HG03432 (cell line): ENCODE data around the gene RAF1.
"Not testable (repeated sequence)": the region's sequence is repeated elsewhere in the genome, so short reads cannot be mapped to it uniquely, and the experiment has no call there.

Experiments
- ATAC-seq: cut with Tn5 transposase; IDR thresholded peaks from one replicate; pipeline ENCODE4 v1.9.1; 2021; ENCODE audit warnings: mild to moderate bottlenecking, moderate library complexity; ENCODE audit not compliant: unreplicated experiment

The RAF1 gene

DNA sequence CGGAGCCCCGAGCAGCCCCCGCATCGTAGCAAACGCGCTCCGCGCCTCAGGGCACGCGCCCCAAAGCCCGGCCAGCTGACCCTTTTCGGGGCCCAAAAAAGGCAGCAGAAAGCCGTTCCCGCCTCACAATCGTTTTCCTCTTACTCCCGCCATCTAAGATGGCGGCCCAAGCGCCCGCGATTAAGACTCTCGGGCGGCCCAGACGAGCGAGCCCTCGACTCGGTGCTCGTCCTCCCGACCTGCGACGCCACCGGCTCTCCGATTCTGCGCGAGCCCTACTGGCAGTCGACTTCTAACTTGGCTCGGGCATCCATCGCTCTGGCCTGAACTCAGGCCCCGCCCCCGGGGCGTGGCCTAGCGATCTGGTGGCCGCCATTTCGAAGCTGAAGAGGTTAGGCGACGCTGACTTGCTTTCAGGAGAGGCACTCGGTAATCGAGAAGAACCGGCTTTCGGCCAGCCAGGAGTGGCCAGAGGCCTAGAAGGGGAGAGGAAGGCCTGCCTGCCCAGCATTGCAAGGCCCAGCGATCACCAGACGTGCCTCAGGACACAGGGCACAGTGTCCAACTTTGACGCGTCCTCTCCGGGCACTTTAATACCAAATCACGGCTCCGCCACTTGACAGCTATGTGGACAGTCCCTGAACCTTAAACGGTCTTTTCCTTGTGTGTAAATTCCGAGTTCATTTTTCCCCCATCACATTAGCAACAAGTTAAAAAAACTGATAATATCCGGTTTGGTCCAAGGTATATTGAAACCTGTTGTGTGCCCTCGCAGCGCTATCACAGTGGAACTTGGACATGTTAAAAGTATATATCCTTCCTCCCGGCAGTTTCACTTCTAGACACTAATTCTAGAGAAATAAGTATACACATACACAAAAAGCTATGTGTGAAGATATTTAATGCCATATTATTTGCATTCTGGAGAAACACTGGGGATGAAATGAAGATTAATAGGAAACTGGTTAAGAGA, at the start of gene RAF1:
Gene RAF1 (minus strand): TSS at position 182 of the 973 bp plus-strand sequence. CDS start 45,396 bp downstream, outside the sequence.
- ATAC-seq = peak; percentile 93

DNA sequence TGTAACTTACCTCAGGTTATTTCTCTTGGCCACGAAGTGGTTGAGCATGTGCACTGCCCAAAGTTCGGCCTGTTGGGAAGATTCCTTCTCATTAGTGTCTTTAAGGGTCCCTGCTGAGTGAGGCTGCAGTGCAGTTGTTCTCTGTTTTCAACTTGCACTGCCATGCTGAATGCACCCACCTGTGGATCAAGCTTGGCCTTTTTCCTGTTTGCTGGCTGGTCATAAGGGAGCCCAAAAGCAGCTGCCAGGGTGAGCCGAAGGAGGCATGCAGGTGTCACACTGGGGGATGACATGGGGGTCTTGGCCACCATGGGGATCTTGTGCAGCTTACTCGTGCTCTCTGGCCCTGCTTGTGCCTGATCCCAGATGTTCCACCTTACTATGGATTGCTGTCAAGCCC, 46.1 kb upstream of the RAF1 start:
- no peak for ATAC-seq

DNA sequence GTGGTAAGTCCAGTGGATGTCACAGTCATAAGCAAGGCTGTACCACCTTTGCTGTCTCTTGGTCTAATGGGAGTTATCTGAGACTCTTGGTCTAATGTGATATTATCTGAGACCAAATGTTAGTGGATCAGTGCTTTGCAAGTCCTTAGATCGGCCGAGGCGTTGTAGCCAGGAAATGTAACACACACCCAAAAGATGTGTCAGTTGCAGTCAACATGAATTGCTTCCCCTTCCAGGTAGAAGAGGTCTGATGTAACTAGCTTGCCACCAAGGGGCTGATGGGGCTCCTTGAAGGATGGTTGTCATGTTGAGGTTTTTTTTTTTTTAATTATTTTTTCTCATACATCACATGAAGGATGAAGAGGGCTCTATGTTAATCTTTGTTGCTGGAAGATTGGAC, 45.4 kb upstream of the RAF1 start:
- ATAC-seq = no peak

DNA sequence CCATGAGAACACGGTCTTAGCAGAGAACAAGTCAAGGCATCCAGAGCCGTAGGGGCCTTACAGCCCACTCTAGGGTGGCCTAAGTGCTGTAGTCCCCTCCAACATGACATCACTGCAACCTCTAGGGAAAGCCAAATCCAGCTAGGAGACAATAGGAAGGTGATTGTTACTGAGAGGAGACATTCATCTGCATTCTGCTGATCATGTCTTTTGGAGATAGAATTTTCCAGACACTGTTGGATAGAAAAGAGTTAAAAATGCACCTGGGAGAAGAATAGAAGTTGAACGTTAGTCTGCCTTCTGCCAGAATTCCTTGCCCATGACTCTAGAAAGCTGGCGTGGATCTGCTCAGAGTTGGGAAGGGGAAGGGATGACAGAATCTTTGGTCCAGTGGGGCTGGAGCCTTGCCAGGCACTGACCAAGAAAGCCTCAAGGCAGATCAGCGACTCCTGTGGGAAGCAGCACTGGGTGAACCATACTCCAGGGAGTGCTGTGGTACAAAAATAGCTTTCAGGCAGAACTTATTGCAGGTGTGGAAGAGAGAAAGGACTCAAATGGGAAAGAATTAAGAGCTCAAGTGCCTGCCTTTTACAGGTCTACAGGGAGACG, 44.8 kb upstream of the RAF1 start:
- ATAC-seq = no peak

DNA sequence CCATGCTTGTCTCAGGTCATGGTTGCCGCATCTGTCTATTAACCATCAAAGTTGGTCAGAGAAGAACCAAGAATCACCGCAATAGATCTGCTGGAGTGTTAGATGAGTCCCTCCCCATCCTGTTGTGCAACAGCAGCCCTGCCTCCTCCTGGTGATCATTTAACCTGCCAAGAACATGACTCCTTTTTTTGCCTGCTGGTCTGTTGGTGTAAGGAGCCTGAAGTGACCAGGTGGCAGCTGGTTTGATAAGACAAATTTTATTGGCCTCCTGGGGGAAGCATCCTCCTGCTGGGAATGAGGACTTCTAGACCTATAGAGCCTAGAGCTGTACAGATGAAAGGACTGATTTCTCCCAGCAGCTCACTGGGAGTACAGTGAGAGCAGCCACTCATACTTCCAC, 43.5 kb upstream of the RAF1 start:
- no peak for ATAC-seq

DNA sequence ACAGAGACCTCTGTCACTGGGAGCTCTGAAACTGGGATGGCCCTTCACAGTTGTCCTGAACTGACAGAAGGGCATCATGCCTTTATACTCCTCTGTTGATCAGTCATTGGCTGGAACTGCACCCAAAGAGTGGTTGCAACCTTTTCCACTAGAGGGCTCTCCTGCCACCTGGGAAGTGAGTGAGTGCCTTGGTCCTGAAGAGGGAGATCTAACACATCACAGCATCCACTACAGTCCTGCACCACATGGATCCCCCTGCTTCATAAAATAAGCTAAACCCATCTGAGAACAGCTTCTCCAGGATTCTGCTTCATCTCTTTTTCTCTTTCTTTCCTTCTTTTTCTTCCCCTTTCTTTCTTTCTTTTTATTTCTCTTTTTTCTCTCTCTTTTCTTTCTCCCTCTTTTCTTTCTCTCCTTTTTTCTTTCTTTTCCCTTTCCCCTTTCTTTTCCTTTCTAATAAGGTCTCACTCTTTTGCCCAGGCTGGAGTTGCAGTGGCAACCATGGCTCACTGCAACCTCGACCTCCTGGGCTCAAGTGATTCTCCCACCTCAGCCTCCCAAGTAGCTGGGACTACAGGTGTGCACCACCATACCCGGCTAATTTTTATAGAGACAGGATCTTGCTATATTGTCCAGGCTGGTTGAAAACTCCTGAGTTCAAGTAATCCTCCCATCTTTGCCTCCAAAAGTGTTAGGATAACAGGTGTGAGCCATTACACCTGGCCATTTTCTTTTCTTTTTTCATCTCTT, 42.8 kb upstream of the RAF1 start:
- peak; percentile 90 for ATAC-seq

DNA sequence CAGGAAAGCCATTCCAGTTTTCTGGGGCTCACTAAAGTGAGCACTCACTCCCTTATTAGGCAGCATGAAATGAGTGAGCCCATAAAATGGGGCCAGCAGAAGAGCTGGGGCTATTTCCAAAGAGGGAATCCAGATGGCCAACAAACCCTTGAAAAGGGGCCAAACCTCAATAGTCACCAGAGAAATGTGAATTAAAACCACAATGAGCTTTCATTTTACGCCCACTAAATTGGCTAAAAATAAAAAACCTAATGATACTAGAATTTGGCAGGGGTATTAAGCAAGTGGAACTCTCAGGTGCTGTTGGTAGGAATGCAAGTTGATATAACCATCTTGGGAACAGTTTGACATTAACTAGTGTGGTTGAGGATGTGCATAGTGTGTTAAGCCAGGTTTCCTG, 42.1 kb upstream of the RAF1 start:
- no peak for ATAC-seq

DNA sequence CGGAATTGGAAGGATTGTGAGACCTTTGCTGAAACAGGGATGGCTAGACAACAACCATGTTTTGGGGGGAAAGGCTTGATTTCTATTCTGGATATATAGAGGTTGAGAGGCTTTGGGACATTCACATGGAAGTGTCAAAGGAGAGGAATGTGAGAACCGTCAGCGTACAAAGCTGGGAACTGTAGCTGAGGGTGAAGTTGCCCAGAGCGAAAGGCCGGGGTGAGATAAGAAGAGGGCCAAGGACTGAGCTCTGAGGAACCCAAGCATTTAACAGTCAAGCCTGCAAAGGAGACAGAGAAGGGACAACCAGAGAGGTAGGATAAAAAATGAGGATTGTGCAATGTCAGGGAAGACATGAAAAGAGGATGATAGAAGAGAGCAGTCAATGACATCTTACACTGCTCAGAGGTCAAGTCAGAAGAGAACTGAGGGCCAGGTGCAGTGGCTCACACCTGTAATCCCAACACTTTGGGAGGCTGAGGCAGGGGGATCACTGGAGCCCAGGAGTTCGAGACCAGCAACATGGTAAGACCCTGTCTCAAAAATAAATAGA, 41.5 kb upstream of the RAF1 start:
- ATAC-seq = no peak

DNA sequence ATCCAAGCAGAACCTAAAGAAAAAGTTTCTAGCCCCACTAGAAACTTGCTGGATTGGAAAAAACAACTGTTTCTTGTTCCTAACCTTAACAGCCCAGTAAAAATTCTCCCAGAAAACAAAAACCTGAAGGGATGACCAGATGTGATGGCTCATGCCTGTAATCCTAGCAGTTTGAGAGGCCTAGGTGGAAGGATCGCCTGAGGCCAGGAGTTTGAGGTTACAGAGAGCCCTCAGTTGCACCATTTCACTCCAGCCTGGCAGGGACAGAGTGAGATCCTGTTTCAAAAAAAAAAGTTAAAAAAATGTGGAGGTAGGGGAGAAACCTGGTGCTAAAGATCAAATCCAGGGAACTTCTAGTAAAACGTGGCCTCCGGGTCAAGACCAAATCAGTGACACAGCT, 38.6 kb upstream of the RAF1 start:
- no peak for ATAC-seq

DNA sequence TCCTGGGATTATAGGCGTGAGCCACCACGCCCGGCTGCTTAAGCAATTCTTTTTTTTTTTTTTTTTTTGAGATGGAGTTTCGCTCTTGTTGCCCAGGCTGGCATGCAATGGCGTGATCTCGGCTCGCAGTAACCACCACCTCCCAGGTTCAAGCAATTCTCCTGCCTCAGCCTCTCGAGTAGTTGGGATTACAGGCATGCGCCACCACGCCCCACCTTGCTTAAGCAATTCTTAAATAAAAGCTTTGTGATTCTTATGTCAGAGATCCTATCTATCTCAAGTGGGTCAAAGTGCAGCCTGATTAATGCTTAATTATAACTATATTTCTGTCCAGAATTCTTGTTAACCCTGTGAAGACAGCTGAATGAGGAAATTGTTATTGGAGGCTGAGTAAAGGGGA, 37.7 kb upstream of the RAF1 start:
- not testable (repeated sequence) for ATAC-seq

DNA sequence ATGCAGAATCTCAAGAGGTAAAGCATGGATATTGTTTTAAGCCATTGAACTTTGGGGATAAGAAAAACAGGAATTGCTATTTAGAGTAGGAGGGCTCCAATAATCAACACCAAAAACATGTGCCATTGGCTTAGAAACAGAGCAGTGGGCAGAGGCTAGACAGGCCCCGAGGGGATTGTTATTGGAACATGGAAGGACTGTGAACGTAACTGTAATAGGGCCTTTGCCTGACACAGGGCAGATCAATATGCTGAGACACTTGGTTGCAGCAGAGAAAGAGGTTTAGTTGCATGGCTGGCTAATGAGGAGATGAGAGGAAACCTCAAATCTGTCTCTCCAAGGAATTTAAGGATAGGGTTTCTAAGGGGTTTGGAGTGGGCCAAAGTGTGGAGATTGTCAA, 36.9 kb upstream of the RAF1 start:
- no peak for ATAC-seq

DNA sequence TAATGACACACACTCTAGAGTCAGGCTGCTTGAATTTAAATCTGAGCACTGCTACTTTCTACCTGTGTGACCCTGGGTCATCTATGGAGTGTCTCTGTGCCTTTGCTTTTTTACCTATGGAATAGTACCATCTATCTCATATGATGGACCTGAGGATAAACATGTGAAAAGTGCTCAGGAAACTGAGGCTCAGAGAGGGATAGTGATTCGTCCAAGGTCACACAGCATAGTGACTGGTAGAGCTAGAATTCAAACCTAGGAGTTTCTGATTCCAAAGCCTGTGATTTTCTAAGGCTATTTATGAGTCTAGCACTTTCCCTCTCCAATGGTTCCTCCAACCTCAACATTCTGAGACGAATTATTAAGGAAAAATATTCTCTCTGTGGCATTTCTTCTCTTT, 32.0 kb upstream of the RAF1 start:
- ATAC-seq = no peak

DNA sequence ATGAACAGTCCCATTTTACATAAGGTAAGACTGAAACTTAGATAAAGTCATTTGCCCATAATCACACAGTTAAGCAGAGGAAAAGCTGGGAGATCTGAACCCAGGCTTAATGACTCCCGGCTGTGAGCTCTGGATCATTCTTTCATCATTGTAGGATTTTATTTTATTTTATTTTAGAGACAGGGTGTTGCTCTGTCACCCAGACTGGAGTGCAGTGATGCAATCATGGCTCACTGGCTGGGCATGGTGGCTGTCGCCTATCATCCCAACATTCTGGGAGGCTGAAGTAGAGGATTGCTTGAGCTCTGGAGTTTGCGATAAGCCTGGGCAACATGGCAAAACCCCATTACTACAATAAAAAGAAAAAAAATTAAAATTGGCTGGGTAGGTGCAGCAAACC, 31.2 kb upstream of the RAF1 start:
- no peak for ATAC-seq

DNA sequence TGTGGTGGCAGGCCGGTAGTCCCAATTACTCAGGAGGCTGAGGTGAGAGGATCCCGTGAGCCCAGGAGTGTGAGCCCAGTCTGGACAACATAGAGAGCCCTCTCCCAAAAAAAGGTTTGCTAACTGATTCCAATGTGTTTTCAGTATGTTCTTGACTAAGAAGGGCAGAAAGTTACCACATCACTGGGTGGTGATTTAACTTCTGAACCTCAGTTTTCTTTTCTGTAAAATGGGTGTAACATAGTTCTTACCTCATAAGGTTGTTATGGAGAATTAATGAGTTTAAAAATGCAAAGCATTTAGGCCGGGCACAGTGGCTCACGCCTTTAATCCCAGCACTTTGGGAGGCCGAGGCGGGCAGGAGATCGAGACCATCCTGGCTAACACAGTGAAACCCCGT, 28.5 kb upstream of the RAF1 start:
- no peak for ATAC-seq

DNA sequence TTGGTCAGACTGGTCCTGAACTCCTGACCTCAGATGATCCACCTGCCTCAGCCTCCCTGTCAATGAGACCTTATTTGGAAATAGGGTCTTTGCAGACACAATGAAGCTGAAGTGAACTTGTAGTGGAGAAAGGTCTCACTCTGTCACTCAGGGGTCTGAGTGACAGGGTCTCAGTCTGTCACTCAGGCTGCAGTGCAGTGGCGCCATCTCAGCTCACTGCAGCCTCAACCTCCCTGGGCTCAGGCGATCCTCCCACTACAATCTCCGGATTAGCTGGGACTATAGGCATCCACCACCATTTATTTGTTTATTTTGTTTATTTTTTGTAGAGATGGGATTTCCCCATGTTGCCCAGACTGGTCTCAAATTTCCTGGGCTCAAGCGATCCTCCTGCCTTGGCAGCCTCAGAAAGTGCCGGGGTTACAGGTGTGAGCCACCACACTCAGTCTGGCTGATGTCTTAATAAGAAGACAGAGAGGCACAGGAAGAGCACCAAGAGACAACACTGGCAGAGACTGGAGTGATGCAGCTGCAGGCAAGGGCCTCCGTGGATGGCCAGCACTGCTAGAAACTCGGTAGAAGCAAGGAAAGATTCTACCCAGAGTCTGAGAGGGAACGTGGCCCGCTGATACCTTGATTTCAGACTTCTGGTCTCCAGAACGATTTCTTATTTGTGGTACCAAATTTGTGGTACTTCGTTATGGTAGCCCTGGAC, 26.2 kb upstream of the RAF1 start:
- no peak for ATAC-seq

DNA sequence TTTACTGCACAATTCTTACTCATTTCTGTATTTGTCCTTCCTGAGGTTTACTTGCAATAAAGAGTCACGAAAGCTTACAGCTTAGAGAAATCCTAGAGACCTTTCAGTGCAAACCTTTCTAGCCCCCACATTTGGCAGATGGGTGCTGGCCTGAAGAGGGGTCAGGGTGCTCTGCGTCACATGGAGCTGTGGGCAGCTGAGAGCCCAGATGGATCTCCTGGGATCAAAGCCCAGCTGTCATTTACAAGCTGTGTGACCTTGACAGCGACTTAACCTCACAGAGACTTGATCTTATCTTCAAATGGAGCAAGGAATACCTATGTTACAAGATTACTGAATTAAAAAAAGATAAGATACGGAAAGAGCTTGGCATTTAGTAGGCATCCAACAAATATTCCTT, 24.0 kb upstream of the RAF1 start:
- no peak for ATAC-seq

DNA sequence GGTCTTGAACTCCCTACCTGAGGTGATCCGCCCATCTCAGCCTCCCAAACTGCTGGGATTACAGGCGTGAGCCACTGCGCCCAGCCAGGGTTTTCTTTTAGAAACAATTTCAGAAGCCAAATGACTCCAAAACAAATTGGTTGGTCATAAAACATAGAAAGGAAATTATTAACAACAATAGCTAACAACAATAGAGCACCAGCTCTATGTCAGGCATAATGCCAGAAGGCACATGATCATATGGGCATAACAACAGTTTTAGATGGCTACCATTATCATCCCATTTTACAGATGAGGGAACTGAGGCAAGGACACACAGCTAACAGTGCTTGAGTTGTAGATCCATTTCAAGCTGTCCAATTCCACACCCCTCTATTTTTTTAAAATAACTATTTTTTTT, 22.2 kb upstream of the RAF1 start:
- no peak for ATAC-seq

DNA sequence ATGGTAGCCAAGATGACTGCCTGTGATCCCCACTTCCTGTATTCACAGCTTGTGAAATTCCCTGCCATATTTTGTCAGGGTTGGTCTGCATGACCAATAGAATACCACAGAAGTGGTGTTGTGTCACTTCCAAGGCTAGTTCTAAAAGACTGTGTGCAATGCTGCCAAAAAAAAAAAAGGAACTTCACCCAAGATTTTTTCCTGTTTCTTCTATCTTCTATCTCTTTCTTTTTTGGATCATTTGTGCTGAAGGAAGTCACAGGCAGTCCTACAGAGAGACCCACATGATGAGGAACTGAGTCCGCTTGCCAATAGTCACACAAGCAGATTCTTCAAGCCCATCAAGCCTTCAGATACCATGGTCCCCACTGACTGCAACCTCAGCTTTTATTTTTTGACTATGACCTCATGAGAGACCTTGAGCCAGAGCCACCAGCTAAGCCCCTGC, 18.1 kb upstream of the RAF1 start:
- ATAC-seq = no peak

DNA sequence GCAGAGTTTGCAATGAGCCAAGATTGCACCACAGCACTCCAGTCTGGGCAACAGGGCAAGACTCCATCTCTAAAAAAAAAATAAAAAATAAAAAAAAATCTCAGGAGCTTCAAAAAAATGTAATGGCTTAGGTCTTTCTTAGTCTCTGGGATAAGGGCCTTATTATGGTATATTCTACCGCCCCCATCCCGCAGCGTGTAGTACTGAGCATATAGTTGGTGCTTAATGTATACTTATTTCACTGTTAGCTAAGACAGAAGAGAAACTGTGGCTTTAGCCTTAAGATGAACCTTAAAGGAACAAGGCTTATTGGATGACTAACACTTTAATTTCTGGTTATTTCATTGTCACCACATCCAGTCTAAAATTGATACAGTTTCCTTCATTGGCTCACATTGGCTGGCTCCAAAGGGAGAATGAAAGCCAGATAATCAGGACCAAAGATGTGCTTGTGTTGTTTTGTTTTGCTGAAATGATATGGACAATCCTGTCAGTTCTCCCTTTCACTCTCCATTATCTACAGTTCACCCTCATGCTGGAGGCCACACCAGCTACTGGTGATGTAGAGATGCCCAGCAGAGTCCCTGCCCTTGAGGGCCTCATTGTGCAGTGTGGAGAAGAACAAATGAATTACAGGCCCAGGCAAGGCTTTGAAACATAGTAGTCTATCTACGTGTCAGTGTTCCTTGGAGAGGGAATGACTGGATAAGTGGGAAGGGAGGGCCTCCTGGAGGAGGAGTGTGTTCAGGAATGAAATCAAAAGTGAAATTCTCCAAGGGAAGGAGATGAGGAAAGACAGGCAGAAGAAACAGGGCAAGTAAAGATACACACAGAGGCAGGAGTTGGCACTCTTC, 17.4 kb upstream of the RAF1 start:
- no peak for ATAC-seq

DNA sequence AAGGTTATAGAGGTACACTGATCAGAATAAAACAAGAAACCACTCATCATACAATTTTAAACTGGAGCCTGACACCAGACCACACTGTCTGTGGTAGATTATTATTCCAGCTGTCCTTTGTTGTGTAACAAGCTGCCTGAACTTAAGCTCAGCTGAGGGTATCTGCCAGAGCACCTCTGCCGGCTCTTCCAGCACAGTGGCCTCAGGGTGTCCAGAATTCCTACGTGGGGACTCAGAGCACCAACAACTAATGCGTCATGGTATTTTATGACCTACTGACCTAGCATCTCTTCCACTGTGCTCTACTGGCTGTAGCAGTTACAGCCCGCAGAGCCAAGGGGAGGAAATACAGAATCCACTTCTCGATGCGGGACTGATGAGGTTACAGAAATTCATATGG, 15.6 kb upstream of the RAF1 start:
- ATAC-seq = no peak
